H1 (cell line): ENCODE results near the gene SPAG16.

Source experiments
- EZH2 ChIP-seq: fragments of 200-600 bp; sonication (generic); IDR thresholded peaks from 2 replicates; pipeline ENCODE4 v1.7.1; 2012; ENCODE audit warnings: low read depth, mild to moderate bottlenecking, moderate library complexity, low read length, inconsistent platforms; ENCODE audit not compliant: severe bottlenecking
- POLR2A ChIP-seq, 2 experiments: IDR thresholded peaks; 1 replicate in 1 of 2; 2 replicates in 1 of 2; pipeline ENCODE4 v1.6.1; 2011; ENCODE audit warnings: low read depth in 2 of 2, low read length in 2 of 2, mild to moderate bottlenecking in 2 of 2; ENCODE audit errors: control extremely low read depth in 1 of 2
- RAD21 ChIP-seq, 2 experiments: IDR thresholded peaks in 1 of 2; conservative IDR thresholded peaks in 1 of 2; 2 replicates each; pipeline ENCODE4 v1.6.1; 2011; ENCODE audit warnings: low read depth in 2 of 2, low read length in 2 of 2, improper control_type of control experiment in 1 of 2, inconsistent platforms in 1 of 2, mild to moderate bottlenecking in 1 of 2, moderate library complexity in 1 of 2
- RNF2 ChIP-seq: fragments of 200-900, 300-1000 bp; sonication (generic); IDR thresholded peaks from 2 replicates; pipeline ENCODE4 v1.7.1; 2016; ENCODE audit warnings: borderline replicate concordance, low read depth, mild to moderate bottlenecking, antibody characterized with exemption, low read length; ENCODE audit not compliant: poor library complexity, severe bottlenecking; ENCODE audit errors: missing control alignments
- SP1 ChIP-seq: IDR thresholded peaks from 2 replicates; pipeline ENCODE4 v1.6.1; 2011; ENCODE audit warnings: low read depth, low read length
- USF2 ChIP-seq: IDR thresholded peaks from 2 replicates; pipeline ENCODE4 v1.6.1; 2011; ENCODE audit warnings: low read length, improper control_type of control experiment

- no peak for TF ChIP-seq USF2
- TF ChIP-seq EZH2 = no peak
- no peak for TF ChIP-seq RAD21 (IDR thresholded peaks at IDR 0.05 in 1 of 2, conservative IDR thresholded peaks at IDR 0.05 in 1 of 2; ENCODE audit: low read depth in 2 of 2, low read length in 2 of 2)
- TF ChIP-seq POLR2A (IDR thresholded peaks at IDR 0.05; ENCODE audit: control extremely low read depth in 1 of 2, low read depth in 2 of 2, low read length in 2 of 2) = no peak
- no peak for TF ChIP-seq SP1
- TF ChIP-seq RNF2 = no peak
Observed at GRCh38 chr2:213789940-213790339, 505.7 kb downstream of the SPAG16 start.
